Measurements from ENCODE around the gene CDC42SE1.

CDC42SE1 gene

DNA sequence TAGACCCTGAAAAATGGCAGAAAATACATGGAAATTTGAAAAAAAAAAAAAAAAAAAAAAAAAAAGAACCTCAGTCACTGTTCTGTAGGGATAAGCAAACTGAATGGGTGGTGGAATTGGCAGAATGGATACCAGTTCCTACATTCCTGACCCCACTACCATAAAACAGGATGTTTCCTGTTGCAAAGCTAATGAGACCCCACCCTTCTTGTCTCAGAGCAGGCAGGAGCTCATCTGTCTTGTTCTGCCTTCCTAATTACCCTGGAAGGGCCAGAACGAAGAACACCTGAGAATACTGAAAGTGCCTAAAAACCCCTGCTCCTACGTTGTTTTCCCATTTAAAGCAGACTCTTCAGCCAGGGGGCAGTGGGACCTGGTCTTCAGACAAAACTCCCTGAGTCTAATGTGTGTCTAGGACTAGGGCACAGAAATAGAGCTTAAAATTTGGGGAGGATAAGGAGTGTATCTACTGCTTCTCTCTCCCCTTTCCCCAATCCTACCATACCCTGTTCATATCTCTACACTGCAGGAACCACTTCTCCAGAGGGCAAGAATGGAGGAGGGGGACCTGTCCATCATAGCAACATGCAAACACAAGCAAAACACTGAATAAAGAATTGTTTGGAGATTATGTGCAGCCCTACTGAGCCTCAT is 7.9 kb downstream of the CDC42SE1 start:
- DNase-seq: no peak

GRCh38 chr1:151050051-151050688 is 9.3 kb downstream of the CDC42SE1 start:
- no peak for DNase-seq

DNA sequence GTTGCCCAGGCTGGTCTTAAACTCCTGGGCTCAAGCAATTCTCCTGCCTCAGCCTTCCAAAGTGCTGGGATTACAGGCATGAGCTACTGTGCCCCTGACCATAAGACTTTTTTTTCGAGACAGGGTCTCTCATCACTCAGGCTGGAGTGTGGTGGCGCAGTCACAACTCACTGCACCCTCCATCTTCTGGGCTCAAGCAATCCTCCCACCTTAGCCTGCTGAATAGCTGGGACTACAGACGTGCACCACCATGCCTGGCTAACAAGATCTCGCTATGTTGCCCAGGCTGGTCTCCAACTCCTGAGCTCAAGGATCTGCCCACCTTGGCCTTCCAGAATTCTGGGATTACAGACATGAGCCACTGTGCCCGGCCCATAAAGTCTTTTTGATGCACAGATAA is 10.0 kb downstream of the CDC42SE1 start:
- no peak for DNase-seq

DNA sequence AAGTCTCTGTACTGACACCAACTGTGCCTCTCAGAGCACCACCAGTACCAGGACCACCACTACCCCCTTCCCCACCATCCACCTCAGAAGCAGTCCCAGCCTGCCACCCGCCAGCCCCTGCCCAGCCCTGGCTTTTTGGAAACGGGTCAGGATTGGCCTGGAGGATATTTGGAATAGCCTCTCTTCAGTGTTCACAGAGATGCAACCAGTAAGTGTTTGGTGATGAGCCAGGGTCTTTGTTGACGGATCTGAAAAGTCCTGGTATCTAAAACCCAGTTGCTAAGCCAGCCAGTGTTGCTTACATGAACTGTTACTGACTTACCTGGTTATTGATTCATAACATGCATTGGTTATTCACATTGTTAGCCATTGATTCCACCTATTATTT is 10.8 kb downstream of the CDC42SE1 start:
- no peak for DNase-seq

DNA sequence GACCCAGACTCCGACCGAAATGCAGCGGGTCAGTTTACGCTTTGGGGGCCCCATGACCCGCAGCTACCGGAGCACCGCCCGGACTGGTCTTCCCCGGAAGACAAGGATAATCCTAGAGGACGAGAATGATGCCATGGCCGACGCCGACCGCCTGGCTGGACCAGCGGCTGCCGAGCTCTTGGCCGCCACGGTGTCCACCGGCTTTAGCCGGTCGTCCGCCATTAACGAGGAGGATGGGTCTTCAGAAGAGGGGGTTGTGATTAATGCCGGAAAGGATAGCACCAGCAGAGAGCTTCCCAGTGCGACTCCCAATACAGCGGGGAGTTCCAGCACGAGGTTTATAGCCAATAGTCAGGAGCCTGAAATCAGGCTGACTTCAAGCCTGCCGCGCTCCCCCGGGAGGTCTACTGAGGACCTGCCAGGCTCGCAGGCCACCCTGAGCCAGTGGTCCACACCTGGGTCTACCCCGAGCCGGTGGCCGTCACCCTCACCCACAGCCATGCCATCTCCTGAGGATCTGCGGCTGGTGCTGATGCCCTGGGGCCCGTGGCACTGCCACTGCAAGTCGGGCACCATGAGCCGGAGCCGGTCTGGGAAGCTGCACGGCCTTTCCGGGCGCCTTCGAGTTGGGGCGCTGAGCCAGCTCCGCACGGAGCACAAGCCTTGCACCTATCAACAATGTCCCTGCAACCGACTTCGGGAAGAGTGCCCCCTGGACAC is 11.3 kb downstream of the CDC42SE1 start:
- peak; percentile 57 for DNase-seq

DNA sequence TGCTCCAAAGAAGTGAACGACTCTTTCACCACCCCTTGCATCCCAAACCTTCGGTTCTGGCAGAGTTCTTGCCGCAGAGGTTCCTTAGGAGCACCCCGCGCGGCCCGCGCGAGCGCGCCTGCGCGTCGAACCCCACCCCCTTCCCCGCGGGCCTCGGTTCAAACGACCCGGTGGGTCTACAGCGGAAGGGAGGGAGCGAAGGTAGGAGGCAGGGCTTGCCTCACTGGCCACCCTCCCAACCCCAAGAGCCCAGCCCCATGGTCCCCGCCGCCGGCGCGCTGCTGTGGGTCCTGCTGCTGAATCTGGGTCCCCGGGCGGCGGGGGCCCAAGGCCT is 11.9 kb downstream of the CDC42SE1 start, which contains the start of gene C1orf56:
Gene C1orf56 (plus strand): TSS at position 161 of the 334 bp plus-strand sequence. CDS start 97 bp downstream, at position 258.
- peak; percentile 61 for DNase-seq

- DNase-seq: no peak
These were observed 16.3 kb downstream of the CDC42SE1 start for GRCh38 chr1:151043163-151043562.

- DNase-seq: no peak
These were observed 19.9 kb downstream of the CDC42SE1 start for GRCh38 chr1:151039521-151039920.

GRCh38 chr1:151037032-151037431 is 22.4 kb downstream of the CDC42SE1 start:
- no peak for DNase-seq

DNA sequence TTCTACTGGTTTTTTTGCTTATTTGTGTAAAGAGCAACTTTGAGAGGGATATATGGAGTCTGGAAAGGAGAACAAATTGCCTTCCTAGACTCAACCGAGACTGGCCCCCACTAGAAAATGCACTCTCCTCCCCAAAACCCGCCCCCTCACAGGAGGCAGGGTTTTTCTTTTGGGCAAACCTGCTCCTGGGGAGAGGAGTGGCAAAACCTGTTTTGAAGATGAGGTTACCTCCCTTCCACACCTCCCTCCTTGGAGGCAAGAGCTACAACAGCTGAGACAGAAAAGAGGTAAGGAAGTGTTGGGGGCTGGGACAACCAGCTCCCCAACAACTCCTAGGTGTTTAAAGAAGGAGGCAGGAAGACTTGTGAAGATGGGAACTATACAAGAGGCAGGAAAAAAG is 23.1 kb downstream of the CDC42SE1 start, which contains the start of gene BNIPL:
Gene BNIPL (plus strand): TSS at position 231 of the 400 bp plus-strand sequence. CDS start 140 bp downstream, at position 371.
- DNase-seq: no peak

GRCh38 chr1:151035167-151035566 is 24.3 kb downstream of the CDC42SE1 start:
- DNase-seq: no peak

DNA sequence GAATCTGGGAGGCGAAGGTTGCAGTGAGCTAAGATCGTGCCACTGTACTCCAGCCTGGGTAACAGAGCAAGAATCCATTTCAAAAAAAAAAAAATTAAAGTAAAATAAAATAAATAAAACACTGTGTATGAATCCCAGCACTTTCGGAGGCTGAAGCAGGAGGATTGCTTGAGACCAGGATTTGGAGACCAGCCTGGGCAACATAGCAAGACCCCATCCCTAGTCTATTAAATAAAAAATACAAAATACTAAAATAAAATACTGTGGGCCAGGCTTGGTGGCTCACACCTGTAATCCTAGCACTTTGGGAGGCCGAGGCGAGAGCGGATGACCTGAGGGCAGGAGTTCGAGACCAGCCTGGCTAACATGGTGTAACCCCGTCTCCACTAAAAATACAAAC is 27.3 kb downstream of the CDC42SE1 start:
- no peak for DNase-seq

DNA sequence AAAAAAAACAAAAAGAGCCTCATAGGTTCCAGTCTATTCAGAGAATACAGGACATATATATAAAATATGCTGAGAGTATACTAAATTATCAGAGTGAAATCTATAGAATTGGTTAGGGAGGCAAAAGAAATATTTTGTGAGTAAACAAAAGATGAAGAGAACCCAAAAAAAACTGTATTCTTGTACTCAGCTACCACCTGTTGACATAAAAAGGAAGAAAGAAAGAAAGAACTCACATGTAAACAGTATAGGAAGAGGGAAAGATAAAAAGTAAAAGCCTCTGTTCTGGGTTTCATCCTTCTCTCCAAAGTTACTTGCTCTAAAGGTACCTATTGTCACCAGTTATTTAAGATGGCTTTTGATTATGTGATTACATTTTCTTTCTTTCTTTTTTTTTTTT is 33.0 kb downstream of the CDC42SE1 start:
- no peak for DNase-seq

DNA sequence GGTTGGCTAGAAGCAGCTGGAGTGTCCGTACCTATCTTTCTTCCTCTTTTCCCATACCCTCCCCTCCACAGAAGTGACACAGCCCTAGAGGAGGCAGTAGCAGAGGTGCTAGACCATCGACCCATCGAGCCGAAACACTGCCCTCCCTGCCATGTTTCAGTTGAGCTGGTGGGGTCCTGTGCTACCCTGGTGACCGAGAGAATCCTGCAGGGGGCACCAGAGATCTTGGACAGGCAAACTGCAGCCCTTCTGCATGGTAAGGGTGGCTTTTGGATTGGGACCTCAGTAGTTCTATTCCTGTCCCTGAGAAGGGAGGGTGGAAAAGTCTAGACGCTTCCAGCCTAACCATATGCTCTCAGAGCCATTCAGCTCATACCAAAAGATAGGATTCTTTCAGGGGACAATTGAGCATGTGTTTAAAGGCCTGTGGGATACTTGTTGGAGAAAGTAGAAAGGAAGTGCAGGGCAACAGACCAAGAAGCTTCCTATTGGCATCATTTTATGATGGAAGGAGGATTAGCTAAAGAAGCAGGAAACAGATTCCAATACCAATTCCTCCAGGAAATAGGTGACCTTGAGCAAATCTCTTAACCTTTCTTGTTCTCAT is 34.8 kb downstream of the CDC42SE1 start:
- peak; percentile 89 for DNase-seq

GRCh38 chr1:151013518-151013917 is 45.9 kb downstream of the CDC42SE1 start:
- DNase-seq: no peak

DNA sequence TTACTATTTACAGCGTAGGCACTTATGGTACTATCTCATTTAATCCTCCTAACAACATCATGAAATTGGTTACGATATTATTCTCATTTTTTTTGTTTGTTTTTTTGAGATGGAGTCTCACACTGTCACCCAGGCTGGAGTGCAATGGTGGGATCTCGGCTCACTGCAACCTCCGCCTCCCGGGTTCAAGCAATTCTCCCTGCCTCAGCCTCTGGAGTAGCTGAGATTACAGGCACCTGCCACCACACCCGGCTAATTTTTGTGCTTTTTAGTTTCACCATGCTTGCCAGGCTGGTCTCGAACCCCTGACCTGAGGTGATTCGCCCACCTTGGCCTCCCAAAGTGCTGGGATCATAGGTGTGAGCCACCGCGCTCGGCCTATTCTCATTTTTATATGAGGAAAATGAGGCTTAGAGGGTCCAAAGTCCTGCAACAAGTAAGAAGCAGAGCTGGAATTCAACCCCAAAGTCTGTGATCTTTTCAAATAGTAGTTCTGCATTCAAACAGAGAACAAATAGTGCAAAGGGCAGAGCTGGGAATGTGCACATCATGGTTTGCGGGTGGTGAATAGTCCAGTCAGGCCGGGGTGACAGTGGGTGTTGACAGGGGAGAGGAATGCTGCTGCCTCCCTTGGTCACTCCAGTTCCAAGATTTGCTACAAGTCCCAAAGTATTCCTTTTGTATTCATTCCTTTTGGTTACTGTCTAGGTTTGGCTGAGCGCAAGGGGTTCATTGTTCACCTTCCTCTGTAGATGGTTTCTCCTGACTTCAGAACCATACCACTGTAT is 46.5 kb downstream of the CDC42SE1 start:
- no peak for DNase-seq

- no peak for DNase-seq
These were observed 48.1 kb downstream of the CDC42SE1 start for GRCh38 chr1:151011154-151011850.

GRCh38 chr1:151010346-151010726 is 49.1 kb downstream of the CDC42SE1 start:
- DNase-seq: no peak

DNA sequence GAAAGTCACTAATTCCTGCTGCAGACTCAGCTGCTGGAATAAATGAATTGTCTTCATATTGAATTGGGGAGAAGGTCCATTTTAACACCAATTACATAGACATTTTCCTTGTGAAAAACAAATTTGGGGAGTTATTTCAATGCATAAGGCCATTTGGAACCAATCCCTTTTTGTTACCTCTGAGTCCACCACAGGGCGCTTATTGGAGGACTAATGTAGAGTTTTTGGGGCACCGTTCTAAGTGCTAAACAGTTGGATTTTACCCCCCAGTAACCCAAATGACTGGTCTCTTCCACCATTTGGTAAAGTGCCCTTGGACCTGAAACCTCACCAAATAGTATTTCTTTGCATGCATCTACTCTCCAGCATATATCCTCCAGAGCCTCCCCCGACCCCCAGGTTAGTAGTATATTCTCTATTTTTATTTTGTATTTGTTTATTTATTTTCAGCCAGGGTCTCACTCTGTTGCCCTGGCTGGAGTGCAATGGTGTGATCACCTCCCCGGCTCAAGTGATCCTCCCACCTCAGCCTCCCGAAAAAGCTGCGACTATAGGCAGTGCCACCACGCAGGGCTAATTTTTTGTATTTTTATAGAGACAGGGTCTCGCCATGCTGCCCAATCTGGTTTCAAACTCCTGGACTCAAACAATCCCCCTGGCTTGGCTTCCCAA is 49.6 kb downstream of the CDC42SE1 start:
- no peak for DNase-seq

- DNase-seq: no peak
These were observed 50.2 kb downstream of the CDC42SE1 start for GRCh38 chr1:151009206-151009587.
